ENCODE data around the gene INSRR.

The INSRR gene

DNA sequence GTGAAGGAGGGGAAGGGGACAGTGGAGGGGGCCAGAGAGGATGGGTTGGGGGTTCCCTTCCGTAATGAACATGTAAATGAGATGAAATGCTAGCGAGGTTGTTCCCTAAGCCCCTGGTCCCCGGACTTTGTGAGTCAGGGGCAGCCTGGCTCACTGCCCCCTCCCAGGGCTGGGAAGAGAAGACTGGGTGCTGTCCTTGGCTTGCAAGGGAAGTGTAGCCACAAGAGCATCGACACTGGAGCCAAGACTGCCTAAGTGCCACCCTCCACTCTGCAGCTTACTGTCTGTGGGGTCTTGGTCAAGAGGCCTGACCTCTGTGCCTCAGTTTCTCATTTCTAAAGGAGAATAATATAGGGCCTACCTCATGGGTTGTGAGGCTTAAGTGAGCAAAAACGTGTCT, 35.1 kb upstream of the INSRR start:
- no peak for DNase-seq (ENCODE audit: low spot score)

DNA sequence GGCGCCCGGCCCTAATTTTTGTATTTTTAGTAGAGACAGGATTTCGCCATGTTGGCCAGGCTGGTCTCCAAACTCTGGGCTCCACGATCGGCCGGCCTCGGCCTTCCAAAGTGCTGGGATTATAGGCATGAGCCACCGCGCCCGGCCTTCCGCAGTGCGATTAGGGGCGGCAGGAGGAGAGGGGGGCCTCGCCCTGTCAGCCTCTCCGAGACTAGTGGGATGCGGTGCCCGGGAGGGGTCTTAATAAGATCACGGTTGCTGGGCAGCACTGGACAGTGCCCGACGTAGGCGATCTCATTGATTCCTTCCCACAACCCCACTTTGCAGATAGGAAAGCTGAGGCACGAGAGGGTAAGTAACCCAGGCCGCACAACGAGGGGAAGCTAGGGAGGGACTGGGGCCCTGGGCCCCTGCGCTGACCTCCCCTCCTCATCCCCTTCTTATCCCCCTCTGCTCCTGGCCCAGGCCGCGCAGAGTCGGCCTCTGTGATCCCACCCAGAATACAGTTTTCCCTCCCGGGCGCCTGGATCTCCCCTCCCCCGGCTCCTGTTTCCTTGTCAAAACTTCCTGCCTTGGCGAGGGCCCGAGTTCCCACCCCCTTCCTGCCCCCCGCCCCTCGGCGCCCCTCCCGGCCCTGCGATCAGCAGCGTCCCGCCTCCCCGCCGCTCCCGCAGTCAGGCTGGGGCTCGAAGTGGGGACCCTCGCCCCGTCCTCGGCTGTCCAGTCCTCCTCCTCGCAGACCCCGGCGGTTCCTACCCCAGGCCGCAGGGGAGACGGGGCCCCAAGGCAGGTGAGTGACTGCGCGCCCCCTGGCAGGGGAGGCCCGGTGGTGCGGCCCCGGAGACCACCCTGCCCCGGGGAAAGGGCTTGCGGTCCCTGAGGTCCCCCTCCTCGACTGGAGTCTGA, 34.4 kb upstream of the INSRR start, which contains the start of gene PEAR1:
Gene PEAR1 (plus strand): TSS at position 671 of the 906 bp plus-strand sequence. CDS start 10,209 bp downstream, outside the sequence.
- no peak for DNase-seq (ENCODE audit: low spot score)

DNA sequence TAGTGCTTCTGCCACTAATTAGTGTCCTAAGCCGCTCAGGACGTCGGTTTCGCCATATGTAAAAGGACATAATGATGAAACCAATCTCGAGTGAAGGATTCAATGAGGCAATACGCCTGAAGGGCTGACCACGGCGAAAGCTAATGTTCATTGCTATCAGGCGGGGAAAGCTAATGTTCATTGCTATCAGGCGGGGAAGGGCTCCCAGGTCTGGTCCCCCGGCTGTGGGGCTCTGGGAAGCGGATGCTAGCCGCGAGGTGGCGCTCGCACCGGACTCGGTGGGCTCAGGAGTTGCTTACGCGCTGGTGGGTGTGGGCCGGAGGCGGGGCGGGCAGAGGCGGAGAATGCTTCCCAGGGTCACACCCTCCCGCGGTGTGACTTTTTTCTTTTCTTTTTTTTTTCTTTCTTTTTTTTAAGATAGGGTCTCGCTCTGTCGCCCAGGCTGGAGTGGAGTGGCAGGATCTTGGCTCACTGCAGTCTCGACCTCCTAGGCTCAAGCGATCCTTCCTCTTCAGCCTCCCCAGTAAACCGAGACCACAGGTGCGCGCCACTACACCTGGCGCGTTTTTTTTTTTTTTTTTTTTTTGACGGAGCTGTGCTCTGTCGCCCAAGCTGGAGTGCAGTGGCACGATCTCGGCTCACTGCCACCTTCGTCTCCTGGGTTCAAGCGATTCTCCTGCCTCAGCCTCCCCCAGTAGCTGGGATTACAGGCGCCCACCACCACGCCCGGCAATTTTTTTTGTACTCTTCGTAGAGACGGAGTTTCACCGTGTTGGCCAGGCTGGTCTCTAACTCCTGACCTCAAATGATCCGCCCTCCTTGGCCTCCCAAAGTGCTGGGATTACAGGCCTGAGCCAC, 33.5 kb upstream of the INSRR start:
- peak; percentile 87 for DNase-seq (ENCODE audit: low spot score)

- DNase-seq (ENCODE audit: low spot score) = peak; percentile 59
Observed at GRCh38 chr1:156889802-156890580, 31.1 kb upstream of the INSRR start.

- no peak for DNase-seq (ENCODE audit: low spot score)
Observed at GRCh38 chr1:156887734-156888133, 28.8 kb upstream of the INSRR start.

DNA sequence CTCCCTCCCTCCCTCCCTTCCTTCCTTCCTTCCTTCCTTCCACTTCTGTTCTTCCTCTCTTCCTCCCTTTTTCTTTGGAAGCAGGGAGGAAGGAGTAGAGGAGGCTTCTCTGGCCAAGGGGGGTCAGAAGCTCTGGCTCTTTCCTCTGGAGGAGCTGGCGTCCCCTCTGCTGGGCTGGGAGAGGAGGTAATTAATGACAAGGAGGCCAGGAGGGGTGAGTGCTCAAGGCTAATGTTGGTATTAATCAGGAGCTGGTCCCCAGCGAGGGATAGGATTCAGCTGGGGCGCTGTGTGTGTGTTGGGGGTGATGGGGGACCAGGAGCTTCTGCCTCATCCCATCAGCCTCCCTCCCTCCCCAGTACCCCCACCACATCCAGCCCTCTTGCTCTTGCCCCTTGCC, 28.4 kb upstream of the INSRR start:
- DNase-seq (ENCODE audit: low spot score) = no peak

- no peak for DNase-seq (ENCODE audit: low spot score)
Observed at GRCh38 chr1:156886583-156887281, 27.8 kb upstream of the INSRR start.

DNA sequence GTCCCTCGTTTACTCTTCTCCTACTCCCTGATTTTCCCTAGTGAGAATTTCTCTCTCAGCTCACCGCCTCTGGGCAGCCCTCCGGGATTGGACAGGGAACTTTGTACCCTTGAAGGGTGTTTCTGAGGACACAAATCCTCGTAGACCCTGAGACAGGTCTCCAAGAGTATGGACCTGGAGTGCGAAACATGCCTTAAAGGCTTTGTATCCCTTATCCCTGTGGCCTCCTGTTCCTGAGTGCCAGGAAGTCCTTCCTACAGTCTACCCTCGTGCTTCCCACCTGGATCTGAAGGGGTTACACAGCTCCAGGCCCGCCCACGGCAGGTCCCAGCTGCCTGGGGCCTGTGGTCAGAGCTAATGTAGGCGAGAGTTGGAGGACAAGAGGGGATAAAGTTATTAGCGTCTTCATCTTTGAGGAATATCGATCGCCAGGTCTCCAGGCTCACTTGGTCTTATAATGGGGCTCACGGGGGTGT, 27.0 kb upstream of the INSRR start:
- no peak for DNase-seq (ENCODE audit: low spot score)

DNA sequence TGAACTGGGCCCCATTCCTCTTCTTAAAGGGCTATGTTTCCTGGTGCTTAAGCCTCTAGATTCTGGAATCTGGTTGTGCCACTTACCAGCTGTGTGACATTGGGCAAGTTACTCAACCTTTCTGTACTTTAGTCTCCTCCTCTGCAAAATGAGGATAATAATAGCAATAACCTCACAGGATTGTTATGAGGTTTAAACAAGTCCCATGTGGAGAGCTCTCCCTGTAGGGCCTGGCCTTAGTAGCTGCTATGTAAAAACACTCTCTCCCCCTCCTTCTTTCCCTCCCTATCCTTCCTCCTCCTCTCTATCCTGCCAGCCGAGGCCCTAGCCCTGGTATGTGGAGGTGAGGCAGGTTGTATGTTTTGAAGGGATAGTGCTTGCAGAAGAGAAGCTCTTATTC, 26.4 kb upstream of the INSRR start:
- no peak for DNase-seq (ENCODE audit: low spot score)

- no peak for DNase-seq (ENCODE audit: low spot score)
Observed at GRCh38 chr1:156884560-156885184, 25.8 kb upstream of the INSRR start.

- no peak for DNase-seq (ENCODE audit: low spot score)
Observed at GRCh38 chr1:156883919-156884318, 25.0 kb upstream of the INSRR start.

DNA sequence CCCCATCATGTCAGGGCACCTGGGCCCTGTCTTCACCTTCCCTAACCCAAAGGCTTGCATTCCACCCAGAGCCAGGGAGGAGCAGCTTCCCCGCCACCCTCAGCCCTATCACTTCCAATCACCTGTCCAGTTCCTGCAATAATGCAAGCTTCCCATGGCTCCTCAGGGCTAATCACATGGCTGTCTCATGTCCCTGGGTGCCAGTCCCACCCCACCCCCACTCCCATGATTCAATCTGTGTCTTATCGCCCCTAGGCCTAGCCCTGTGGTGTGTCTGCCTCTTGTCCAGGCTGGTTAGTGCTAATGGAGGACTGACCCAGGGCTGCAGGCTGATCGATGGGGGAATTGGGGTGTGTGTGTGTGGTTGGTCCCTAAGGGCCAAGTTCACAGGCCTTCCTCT, 23.6 kb upstream of the INSRR start:
- DNase-seq (ENCODE audit: low spot score) = no peak

GRCh38 chr1:156881663-156882062, 22.7 kb upstream of the INSRR start:
- no peak for DNase-seq (ENCODE audit: low spot score)

GRCh38 chr1:156881101-156881500, 22.2 kb upstream of the INSRR start:
- DNase-seq (ENCODE audit: low spot score) = no peak

DNA sequence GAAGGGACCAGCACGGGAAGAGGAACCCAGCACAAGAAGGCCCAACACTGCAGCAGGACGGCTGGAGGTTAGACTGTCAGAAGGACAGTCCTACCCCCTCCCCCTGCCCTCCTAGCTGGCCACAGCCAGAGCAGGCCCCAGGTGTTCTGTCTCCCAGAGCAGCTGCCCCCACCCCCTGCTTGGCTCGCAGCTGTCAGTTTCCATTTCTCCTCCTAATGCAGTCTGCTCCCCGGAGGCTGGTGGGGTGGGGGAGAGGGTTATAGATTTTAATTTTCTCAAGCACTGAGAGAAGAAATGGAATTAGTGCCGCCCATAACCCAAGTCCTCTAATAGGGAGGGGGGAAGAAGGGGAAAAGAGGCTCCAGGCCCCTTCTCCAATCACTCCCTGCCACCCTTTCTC, 21.6 kb upstream of the INSRR start:
- no peak for DNase-seq (ENCODE audit: low spot score)

DNA sequence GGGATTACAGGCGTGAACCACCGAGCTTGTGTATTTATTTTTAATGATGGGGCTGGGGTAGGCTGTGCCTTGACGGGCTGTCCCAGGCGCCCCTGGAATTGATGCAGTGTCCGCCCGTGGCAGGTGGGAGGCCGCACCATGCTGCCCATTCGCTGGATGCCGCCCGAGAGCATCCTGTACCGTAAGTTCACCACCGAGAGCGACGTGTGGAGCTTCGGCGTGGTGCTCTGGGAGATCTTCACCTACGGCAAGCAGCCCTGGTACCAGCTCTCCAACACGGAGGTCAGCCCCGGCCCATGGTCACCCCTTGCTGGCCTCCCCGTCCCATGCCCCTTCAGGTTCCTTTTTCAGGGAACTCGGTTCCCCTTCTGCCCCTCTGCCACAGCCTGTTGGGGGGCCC, 21.0 kb upstream of the INSRR start:
- DNase-seq (ENCODE audit: low spot score) = no peak

GRCh38 chr1:156877433-156878170, 18.7 kb upstream of the INSRR start:
- DNase-seq (ENCODE audit: low spot score) = no peak

- DNase-seq (ENCODE audit: low spot score) = no peak
Observed at GRCh38 chr1:156876281-156876680, 17.4 kb upstream of the INSRR start.

DNA sequence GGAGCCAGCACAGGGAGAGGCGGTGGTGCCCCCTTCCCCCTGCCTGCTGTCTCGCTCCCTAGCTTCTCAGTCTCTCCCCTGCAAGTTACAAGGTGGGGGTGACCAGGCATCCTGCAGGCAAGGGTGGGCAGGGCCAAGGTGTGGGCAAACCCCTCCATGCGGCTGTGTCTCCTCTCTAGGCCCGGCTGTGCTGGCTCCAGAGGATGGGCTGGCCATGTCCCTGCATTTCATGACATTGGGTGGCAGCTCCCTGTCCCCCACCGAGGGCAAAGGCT, 16.4 kb upstream of the INSRR start:
- DNase-seq (ENCODE audit: low spot score) = no peak

DNA sequence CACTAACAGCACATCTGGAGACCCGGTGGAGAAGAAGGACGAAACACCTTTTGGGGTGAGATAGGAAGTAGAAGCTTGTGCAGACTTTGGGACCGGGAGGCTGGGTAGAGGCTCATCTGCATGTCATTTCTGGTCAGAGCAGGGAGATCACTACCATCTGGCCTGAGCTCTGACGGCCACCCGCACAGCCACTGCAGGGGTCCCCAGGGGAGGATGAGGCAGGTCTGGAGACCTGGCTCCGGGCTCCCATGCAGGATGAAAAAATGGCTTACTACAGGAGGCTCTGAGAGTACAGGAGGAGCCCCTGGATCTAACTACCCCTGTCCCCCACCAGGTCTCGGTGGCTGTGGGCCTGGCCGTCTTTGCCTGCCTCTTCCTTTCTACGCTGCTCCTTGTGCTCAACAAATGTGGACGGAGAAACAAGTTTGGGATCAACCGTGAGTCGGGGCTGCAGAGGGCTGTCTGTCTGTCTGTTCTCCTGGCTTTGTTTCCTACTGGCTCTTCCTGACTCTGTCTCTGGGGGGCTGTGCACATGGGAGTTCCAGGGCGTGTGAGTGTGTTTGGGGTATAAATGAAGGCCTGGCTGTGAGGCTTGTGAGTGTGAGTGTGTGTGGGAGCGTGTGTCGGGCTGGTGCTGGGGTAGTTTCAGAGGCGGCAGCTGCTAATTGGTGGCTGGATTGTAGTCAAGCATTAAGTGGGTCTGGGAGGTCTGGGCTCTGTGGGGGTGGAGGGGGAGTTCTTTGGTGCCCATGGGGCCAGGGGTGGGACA, 15.8 kb upstream of the INSRR start:
- no peak for DNase-seq (ENCODE audit: low spot score)
